Endodermal cell (in vitro differentiated cells): Measurements from ENCODE around the gene CLEC16A. TPM values are rescaled to one million over a fixed set of nuclear protein-coding genes. Genes with fewer than 3 reads are reported as not detected.

ENCODE experiments used
- DNase-seq: peaks from one replicate; pipeline ENCODE4 v3.0.0-alpha.2; 2017
- H3K27ac ChIP-seq: 2 replicates; pipeline ENCODE4 v1.5.1; 2013; ENCODE audit warnings: mild to moderate bottlenecking, low read depth, low read length, moderate library complexity
- H3K27me3 ChIP-seq: 2 replicates; pipeline ENCODE4 v1.6.1; 2013; ENCODE audit warnings: mild to moderate bottlenecking, low read length, moderate library complexity; ENCODE audit not compliant: insufficient read depth, control insufficient read depth, poor library complexity, severe bottlenecking
- H3K36me3 ChIP-seq: 2 replicates; pipeline ENCODE4 v1.7.0; 2013; ENCODE audit warnings: mild to moderate bottlenecking, low read length, moderate library complexity; ENCODE audit not compliant: control insufficient read depth, insufficient read depth
- H3K4me1 ChIP-seq: one replicate; pipeline ENCODE4 v1.7.0; 2013; ENCODE audit warnings: low read length; ENCODE audit not compliant: control insufficient read depth, insufficient read depth
- H3K4me3 ChIP-seq: 2 replicates; pipeline ENCODE4 v1.5.1; 2013; ENCODE audit warnings: mild to moderate bottlenecking, low read length, moderate library complexity
- H3K9ac ChIP-seq: 2 replicates; pipeline ENCODE4 v1.6.1; 2013; ENCODE audit warnings: mild to moderate bottlenecking, low read length, moderate library complexity; ENCODE audit not compliant: poor library complexity, severe bottlenecking; ENCODE audit errors: extremely low read depth
- H3K9me3 ChIP-seq: 2 replicates; pipeline ENCODE4 v1.6.1; 2013; ENCODE audit warnings: mild to moderate bottlenecking, low read length, moderate library complexity; ENCODE audit not compliant: control insufficient read depth
- H3K27ac Mint-ChIP-seq: 2 replicates; pipeline ENCODE4 v1.8.0; 2020; ENCODE audit warnings: mixed read lengths
- H3K27me3 Mint-ChIP-seq: 2 replicates; pipeline ENCODE4 v1.8.0; 2021; ENCODE audit warnings: mild to moderate bottlenecking, mixed read lengths; ENCODE audit not compliant: insufficient read depth
- H3K36me3 Mint-ChIP-seq: 2 replicates; pipeline ENCODE4 v1.8.0; 2020; ENCODE audit warnings: low read depth, mixed read lengths
- H3K4me1 Mint-ChIP-seq: 2 replicates; pipeline ENCODE4 v1.8.0; 2020; ENCODE audit warnings: mixed read lengths
- H3K4me3 Mint-ChIP-seq: 2 replicates; pipeline ENCODE4 v1.8.0; 2020; ENCODE audit warnings: mild to moderate bottlenecking, moderate library complexity, mixed read lengths
- H3K9me3 Mint-ChIP-seq: 2 replicates; pipeline ENCODE4 v1.8.0; 2020; ENCODE audit warnings: mild to moderate bottlenecking, mixed read lengths
- WGBS, 2 experiments: methylation state at CpG; one replicate each; pipeline versions ENCODE4 v1.1.5 to v1.1.7; 2013; ENCODE audit warnings: missing lambda C conversion rate in 2 of 2, mixed read lengths in 1 of 2; ENCODE audit not compliant: insufficient coverage in 1 of 2, insufficient read length in 1 of 2; 5-methylcytosine and 5-hydroxymethylcytosine counted together
- total RNA-seq, 2 donors: library from RNA; stranded (reverse); fragmentation: NEBNext Ultra II Directional in 1 of 2; extraction: Animal tissue kit (Norgen Biotek cat#: 25700) in 1 of 2; gene quantifications; 2 replicates in 1 of 2; 3 replicates in 1 of 2; pipeline ENCODE4 v1.2.1, GENCODE V29; 2021
- TF ChIP-seq, protein P1 (sequence below): fragments of 200-600 bp; sonication (generic); conservative IDR thresholded peaks from 2 replicates; pipeline ENCODE4 v1.5.0; 2021; ENCODE audit warnings: antibody characterized with exemption, mild to moderate bottlenecking

Gene CLEC16A
- total RNA-seq, 2 donors from 2014 or later = 19.5 to 28.3 TPM

DNA sequence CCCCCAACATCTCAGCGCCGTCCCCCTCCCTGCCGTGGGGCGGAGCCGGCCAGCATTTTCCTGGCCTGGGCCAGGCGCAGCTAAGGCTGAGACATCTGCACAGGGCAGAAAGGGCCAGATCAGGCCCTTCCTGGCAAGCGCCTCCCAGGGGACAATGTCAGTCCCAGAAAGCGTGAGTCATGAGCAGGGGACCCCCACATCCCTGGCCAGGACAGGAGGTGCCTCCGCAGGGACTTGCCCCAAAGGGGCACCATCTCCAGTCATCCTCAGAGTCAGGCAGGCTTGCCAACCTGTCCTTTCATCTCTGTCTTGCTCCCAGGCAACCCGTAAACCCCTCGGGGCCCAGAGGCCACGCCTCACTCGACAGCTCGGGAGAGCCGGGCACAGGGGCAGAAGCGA is 268.4 kb downstream of the CLEC16A start:
- H3K36me3 Mint-ChIP-seq = no peaks in the 10 kb centered on the region
- Histone ChIP-seq H3K27me3 (no peaks in the 10 kb centered on the region), H3K27ac (no peak overlapping the region)

DNA sequence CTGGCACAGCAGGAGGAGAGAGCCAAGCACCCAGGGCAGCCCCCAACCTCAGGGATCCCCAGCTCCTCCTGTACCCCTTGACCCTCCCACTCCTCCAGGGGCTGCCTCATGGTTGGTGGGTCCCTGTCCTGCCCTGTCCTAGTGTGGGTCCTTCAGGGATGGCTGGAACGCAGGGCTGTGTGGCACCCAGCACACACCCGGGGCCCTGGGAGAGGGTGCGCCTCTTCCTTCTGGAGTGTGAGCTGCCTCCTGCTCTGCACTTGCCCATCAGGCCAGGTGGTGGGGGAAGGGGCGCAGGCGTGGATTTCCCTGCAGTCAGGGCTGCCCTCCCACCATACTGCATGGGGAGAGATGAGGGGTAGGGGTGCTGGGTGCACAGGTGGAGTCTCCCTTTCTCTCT is 269.0 kb downstream of the CLEC16A start:
- Mint-ChIP-seq H3K27ac (no peak overlapping the region), H3K36me3 (no peaks in the 10 kb centered on the region), H3K9me3 (peaks cover 20% of the 10 kb centered on the region), H3K4me1 (no peaks in the 10 kb centered on the region), H3K27me3 (no peaks in the 10 kb centered on the region), H3K4me3 (no peak overlapping the region)
- TF ChIP-seq, protein P1, sequence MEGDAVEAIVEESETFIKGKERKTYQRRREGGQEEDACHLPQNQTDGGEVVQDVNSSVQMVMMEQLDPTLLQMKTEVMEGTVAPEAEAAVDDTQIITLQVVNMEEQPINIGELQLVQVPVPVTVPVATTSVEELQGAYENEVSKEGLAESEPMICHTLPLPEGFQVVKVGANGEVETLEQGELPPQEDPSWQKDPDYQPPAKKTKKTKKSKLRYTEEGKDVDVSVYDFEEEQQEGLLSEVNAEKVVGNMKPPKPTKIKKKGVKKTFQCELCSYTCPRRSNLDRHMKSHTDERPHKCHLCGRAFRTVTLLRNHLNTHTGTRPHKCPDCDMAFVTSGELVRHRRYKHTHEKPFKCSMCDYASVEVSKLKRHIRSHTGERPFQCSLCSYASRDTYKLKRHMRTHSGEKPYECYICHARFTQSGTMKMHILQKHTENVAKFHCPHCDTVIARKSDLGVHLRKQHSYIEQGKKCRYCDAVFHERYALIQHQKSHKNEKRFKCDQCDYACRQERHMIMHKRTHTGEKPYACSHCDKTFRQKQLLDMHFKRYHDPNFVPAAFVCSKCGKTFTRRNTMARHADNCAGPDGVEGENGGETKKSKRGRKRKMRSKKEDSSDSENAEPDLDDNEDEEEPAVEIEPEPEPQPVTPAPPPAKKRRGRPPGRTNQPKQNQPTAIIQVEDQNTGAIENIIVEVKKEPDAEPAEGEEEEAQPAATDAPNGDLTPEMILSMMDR = no peak
- H3K27ac ChIP-seq = no peak overlapping the region
- DNase-seq = no peak
- no peaks in the 10 kb centered on the region for H3K27me3 ChIP-seq
- 99% methylated on average over 3 of the region's 5 CpGs; no CpG with 5 or more reads in 1 of the 2 experiments for WGBS, 2 experiments
- no peaks in the 10 kb centered on the region for H3K36me3 ChIP-seq
- H3K9ac ChIP-seq = no peak overlapping the region
- H3K9me3 ChIP-seq = peaks cover 16% of the 10 kb centered on the region
- H3K4me1 ChIP-seq = no peaks in the 10 kb centered on the region
- no peak overlapping the region for H3K4me3 ChIP-seq

More for the DNA sequence above, 268.4 kb downstream of the CLEC16A start:
- Histone ChIP-seq H3K36me3 (no peaks in the 10 kb centered on the region), H3K4me1 (no peaks in the 10 kb centered on the region), H3K4me3 (no peak overlapping the region), H3K9me3 (peaks cover 11% of the 10 kb centered on the region), H3K9ac (no peak overlapping the region)
- H3K27ac Mint-ChIP-seq = no peak overlapping the region
- DNase-seq = no peak
- H3K27me3 Mint-ChIP-seq = no peaks in the 10 kb centered on the region
- no peaks in the 10 kb centered on the region for H3K4me1 Mint-ChIP-seq
- TF ChIP-seq, protein P1 = no peak
- 90 to 92% methylated on average over 10 to 16 of the region's 16 CpGs for WGBS, 2 experiments
- H3K4me3 Mint-ChIP-seq = no peak overlapping the region
- H3K9me3 Mint-ChIP-seq = peaks cover 15% of the 10 kb centered on the region

DNA sequence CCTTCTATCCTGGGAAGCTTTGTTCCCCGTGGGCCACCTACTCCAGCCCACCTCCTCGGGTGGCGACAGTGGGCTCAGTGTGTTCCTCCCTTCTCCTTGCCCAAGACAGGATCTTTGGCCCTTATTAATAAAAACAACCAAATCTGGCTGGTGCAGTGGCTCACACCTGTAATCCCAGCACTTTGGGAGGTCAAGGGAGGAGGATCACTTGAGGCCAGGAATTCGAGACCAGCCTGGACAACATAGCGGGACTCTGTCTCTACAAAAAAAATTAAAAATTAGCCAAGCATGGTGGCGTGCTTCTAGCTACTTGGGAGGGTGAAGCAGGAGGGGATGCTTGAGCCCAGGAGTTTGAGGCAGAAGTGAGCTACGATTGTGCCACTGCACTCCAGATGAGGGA is 269.4 kb downstream of the CLEC16A start:
- H3K9me3 ChIP-seq = peaks cover 21% of the 10 kb centered on the region
- no peaks in the 10 kb centered on the region for H3K36me3 ChIP-seq
- Mint-ChIP-seq H3K4me1 (no peaks in the 10 kb centered on the region), H3K27ac (no peak overlapping the region), H3K4me3 (no peak overlapping the region), H3K36me3 (no peaks in the 10 kb centered on the region), H3K27me3 (no peaks in the 10 kb centered on the region), H3K9me3 (peaks cover 25% of the 10 kb centered on the region)
- H3K27ac ChIP-seq = no peak overlapping the region
- no peak overlapping the region for H3K9ac ChIP-seq
- H3K4me3 ChIP-seq = no peak overlapping the region
- WGBS, 2 experiments = 95 to 100% methylated on average over 5 to 6 of the region's 7 CpGs
- H3K4me1 ChIP-seq = no peaks in the 10 kb centered on the region
- TF ChIP-seq, protein P1 = no peak
- DNase-seq = no peak
- H3K27me3 ChIP-seq = no peaks in the 10 kb centered on the region
